Muscle layer of colon (tissue), 2 donors: Measurements from ENCODE around the gene MYMK.

Source experiments
- H3K27ac ChIP-seq: one replicate; pipeline ENCODE4 v1.7.0; 2013; ENCODE audit warnings: low read depth, mild to moderate bottlenecking, low read length, moderate library complexity
- H3K27me3 ChIP-seq, 2 donors: one replicate each; pipeline ENCODE4 v1.7.0; 2013; ENCODE audit warnings: low read length in 2 of 2, mild to moderate bottlenecking in 2 of 2; ENCODE audit not compliant: insufficient read depth in 2 of 2, control insufficient read depth in 1 of 2
- H3K36me3 ChIP-seq: one replicate; pipeline ENCODE4 v1.7.0; 2013; ENCODE audit warnings: mild to moderate bottlenecking, low read length; ENCODE audit not compliant: insufficient read depth
- H3K4me1 ChIP-seq: one replicate; pipeline ENCODE4 v1.7.0; 2013; ENCODE audit warnings: mild to moderate bottlenecking, low read length; ENCODE audit not compliant: insufficient read depth
- H3K4me3 ChIP-seq, 2 donors: one replicate each; pipeline ENCODE4 v1.7.0; 2013; ENCODE audit warnings: low read length in 2 of 2, low read depth in 1 of 2, mild to moderate bottlenecking in 1 of 2, moderate library complexity in 1 of 2
- H3K9ac ChIP-seq: one replicate; pipeline ENCODE4 v1.7.0; 2013; ENCODE audit warnings: low read length
- H3K9me3 ChIP-seq: one replicate; pipeline ENCODE4 v1.7.0; 2013; ENCODE audit warnings: mild to moderate bottlenecking, low read length
- donor health status: abdominal sarcoma.
- donor health status: Adenocarcinoma of cecum.

The MYMK gene

DNA sequence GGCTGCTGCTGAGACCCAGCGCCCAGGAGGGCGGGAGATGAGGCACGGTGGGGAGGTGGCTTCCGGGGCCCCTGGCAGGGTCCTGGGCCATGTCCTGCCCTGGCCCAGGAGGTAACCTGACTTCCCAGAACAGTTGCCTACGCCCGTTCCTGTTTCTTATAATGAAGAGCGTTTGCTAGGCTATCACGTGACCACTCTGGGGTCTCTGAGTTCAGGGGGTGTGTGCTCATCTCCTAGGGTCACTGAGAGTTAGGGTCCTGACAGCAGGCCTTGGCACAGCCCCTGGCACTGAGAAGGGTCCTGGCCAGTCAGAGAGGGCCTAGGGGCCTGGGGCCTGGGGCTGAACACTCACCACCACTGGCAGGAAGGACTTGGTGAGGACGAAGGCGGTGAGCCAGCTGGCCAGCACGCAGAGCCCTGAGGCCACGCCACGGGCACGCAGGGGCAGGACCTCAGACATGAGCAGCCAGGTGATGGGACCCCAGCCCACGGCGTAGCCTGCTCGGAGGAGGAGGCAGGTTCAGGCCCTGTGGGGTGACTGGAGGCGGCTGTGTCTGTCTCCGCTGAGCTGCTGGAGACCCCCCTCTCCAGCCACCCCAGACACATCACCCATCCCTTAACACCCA is 51.9 kb downstream of the MYMK start:
- Histone ChIP-seq H3K27me3 (no peaks in the 10 kb centered on the region), H3K4me1 (no peaks in the 10 kb centered on the region), H3K27ac (no peak overlapping the region), H3K36me3 (no peaks in the 10 kb centered on the region), H3K9me3 (no peaks in the 10 kb centered on the region), H3K4me3 (no peak overlapping the region), H3K9ac (no peak overlapping the region)

DNA sequence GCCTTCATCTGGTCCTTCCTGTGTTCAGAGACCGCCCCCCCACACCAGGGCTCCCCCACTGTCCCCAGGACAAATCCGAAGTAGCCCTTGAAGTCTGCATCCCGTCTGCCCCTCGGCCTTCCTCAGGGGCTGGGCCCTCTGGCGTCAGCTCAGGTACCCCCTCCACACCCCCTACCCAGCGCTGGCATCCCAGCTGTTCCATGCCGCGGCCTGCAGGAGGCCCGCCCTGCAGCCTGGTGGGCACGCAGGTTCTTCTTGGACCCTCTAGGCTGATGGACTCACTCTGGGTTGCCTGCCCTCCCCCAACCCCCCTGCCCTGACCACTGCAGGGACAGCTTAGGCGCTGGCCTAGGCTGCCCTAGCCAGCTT is 52.5 kb downstream of the MYMK start:
- Histone ChIP-seq H3K4me1 (no peaks in the 10 kb centered on the region), H3K36me3 (no peaks in the 10 kb centered on the region), H3K27ac (no peak overlapping the region)

DNA sequence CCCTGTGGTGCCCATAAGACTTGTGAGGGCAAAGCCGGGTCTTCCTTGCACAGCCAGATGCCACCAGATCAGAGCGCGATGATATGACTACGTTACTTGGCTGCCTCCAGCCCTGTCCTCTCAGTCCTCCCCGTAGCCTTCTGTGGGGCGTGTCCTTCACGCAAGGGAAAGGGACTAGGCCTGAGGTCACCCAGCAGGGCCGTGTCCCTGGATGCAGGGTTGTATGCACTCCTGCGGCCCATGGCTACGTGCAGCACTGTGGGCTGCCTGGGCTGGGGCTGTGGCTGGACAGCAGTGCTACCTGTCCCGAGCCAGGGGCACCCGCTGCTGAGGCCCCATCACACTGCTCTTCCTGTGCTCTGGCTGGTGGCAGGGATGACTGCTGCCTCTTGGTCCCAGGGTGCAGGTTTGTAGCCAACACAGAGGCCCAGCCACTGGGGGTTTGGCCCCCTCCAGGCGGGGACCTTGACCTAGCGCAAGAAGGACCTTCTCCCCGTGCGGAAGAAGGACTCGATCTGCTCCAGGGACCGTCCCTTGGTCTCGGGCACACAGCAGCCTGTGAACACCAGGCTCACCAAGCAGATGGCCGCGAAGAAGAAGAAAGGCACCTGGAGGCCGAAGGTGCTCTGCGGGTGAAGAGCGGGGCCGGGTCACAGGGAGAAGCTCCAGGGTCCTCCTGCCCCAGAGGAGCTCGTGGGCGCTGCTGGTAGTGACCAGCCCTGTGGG is 53.0 kb downstream of the MYMK start:
- Histone ChIP-seq H3K27me3 (no peaks in the 10 kb centered on the region), H3K4me1 (no peaks in the 10 kb centered on the region), H3K36me3 (no peaks in the 10 kb centered on the region), H3K27ac (no peak overlapping the region), H3K4me3 (no peak overlapping the region), H3K9me3 (no peaks in the 10 kb centered on the region), H3K9ac (no peak overlapping the region)

More for the DNA sequence above, 52.5 kb downstream of the MYMK start:
- no peak overlapping the region for H3K4me3 ChIP-seq
- no peaks in the 10 kb centered on the region for H3K27me3 ChIP-seq
- no peak overlapping the region for H3K9ac ChIP-seq
- H3K9me3 ChIP-seq, result no peaks in the 10 kb centered on the region

DNA sequence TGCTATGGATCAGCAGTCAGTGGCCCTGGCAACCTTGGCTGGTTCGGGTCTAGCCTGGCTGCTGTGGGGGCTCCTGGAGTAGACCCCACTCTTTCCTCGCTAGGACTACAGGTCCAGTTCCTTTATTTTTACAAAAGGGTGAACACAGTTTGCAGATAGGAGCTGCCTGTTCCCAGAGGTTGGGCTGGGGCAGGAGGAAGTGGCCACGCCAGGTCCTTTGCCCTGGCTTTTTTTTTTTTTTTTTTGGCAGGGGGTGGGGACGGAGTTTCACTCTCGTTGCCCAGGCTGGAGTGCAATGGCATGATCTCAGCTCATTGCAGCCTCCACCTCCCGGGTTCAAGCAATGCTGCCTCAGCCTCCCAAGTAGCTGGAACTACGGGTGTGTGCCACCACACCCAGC is 53.8 kb downstream of the MYMK start:
- H3K36me3 ChIP-seq, result no peaks in the 10 kb centered on the region
- H3K4me3 ChIP-seq, result no peak overlapping the region
- no peaks in the 10 kb centered on the region for H3K27me3 ChIP-seq
- H3K4me1 ChIP-seq, result no peaks in the 10 kb centered on the region
- H3K9me3 ChIP-seq, result no peaks in the 10 kb centered on the region
- no peak overlapping the region for H3K27ac ChIP-seq
- H3K9ac ChIP-seq, result no peak overlapping the region

DNA sequence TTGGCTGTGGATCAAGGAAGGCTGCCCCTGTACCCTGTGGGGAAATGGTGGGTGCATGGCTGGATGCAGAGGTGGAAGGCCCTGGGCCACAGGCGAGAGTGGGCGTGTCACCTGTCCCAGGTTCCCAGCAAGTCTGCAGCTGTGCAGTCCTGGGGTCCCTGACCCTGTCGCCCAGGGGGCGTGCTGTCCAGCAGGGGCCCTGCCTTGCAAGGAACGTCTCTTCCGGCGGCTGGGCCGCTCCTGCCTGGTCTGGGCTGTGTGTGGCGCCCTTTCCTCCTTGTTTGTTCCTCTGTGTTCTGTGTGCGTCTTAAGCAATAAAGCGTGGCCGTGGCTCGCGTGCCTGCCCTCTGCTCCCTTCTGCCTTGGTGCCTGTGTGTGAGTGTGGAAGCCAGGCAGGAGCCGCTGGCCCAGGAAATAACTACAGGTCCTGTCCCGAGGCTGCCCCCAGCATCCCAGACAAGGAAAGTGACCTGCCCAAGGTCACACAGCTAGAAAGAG is 54.3 kb downstream of the MYMK start:
- H3K27ac ChIP-seq, result no peak overlapping the region
- no peak overlapping the region for H3K4me3 ChIP-seq
- no peaks in the 10 kb centered on the region for H3K27me3 ChIP-seq
- H3K9ac ChIP-seq, result no peak overlapping the region
- no peaks in the 10 kb centered on the region for H3K4me1 ChIP-seq
- H3K9me3 ChIP-seq, result no peaks in the 10 kb centered on the region
- H3K36me3 ChIP-seq, result no peaks in the 10 kb centered on the region

DNA sequence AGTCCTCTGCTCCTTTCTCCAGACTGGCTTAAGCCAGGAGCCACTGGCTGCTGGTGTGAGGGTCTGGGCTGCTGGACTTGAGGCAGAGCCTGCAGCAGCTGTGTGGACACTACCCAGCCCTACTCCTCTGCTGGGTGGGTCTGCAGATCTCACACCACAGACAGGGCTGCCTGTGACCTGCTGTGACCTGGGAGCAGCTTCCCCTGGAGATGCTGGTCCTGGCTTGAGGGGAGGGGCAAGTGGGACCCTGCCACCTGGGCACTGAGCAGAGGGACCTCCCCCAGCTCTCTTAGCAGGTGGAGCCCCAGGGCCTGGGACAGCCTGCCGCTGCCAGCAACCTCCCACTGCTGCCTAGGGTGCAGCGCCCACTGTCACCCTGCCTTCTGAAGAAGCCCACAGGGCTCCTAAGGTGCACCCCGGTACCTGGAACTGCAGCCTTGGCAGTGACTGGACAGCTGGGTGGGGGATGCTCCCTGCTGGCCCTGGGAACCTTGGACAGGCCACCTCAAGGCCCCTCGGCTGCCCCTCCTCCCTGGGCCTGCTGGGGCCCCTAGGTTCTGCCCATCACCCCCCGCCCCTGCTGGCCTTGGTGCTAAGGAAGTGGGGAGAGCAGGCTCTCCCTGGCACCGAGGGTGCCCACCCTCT is 55.9 kb downstream of the MYMK start:
- H3K36me3 ChIP-seq, result no peaks in the 10 kb centered on the region
- H3K4me3 ChIP-seq, result no peak overlapping the region
- H3K9ac ChIP-seq, result no peak overlapping the region
- H3K27ac ChIP-seq, result no peak overlapping the region
- H3K4me1 ChIP-seq, result no peaks in the 10 kb centered on the region
- H3K27me3 ChIP-seq, result no peaks in the 10 kb centered on the region
- no peaks in the 10 kb centered on the region for H3K9me3 ChIP-seq

DNA sequence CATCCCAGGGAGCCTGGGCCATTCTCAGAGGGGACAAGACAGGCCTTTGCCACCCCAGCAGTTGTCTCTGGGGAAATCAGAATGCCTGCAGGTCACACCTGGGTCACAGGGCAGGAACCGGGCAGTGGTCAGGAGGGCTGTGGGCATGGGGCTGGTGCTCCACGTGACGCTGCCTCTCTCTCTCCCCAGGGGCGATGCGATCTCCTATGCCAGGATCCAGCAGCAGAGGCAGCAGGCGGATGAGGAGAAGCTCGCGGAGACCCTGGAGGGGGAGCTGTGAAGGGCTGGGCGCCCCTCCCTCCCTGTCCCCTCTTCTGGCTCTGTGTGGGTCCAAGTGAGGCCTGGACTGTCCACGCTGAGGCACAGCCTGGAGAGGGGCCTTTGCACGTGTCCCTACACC is 56.4 kb downstream of the MYMK start:
- no peaks in the 10 kb centered on the region for H3K4me1 ChIP-seq
- no peaks in the 10 kb centered on the region for H3K27me3 ChIP-seq
- H3K9me3 ChIP-seq, result no peaks in the 10 kb centered on the region
- no peak overlapping the region for H3K9ac ChIP-seq
- no peaks in the 10 kb centered on the region for H3K36me3 ChIP-seq
- no peak overlapping the region for H3K27ac ChIP-seq
- H3K4me3 ChIP-seq, result no peak overlapping the region

DNA sequence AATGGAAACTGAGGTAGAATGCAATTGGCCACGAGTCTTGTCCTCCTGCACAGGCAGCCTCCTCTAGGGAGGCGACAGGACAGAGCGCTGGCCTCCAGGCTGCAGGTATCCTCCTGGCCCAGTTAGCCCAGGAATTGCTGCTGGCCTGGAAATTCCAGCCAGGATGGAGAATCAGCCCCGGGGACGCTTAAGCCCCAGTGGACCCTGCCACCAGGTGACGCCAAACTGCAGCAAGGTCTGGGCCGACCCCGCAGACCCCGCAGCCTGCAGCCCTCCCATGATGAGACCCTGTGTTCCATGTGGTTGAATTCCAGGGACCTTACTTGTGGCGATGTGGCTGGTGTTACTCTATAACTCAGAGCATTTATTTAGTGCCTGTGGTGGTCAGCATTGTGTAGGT is 57.7 kb downstream of the MYMK start:
- H3K27me3 ChIP-seq, result no peaks in the 10 kb centered on the region
- no peaks in the 10 kb centered on the region for H3K4me1 ChIP-seq
- H3K4me3 ChIP-seq, result no peak overlapping the region
- H3K9me3 ChIP-seq, result no peaks in the 10 kb centered on the region
- H3K36me3 ChIP-seq, result no peaks in the 10 kb centered on the region
- no peak overlapping the region for H3K9ac ChIP-seq
- H3K27ac ChIP-seq, result no peak overlapping the region

DNA sequence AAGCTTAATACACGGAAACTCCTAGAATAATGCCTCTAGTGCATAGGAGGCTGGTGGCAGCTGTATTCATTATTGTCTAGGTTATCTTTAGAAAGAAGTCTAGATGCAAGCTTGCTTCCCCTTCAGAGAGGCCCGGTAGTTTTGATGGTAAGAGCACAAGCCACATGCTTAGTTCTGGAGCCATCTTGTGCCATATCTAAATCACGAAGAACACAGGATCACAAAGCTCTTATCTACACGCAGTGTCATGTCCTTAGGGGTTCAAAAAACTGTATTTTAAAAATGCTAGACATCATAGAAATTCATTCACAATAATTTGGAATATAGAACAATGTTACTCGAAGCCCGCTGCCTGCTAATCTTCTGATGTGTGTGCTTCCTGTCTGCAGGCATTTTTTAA is 58.8 kb downstream of the MYMK start:
- Histone ChIP-seq H3K9me3 (no peaks in the 10 kb centered on the region), H3K4me1 (peaks cover 4% of the 10 kb centered on the region), H3K27me3 (no peaks in the 10 kb centered on the region), H3K27ac (no peak overlapping the region), H3K36me3 (no peaks in the 10 kb centered on the region), H3K4me3 (no peak overlapping the region), H3K9ac (no peak overlapping the region)

DNA sequence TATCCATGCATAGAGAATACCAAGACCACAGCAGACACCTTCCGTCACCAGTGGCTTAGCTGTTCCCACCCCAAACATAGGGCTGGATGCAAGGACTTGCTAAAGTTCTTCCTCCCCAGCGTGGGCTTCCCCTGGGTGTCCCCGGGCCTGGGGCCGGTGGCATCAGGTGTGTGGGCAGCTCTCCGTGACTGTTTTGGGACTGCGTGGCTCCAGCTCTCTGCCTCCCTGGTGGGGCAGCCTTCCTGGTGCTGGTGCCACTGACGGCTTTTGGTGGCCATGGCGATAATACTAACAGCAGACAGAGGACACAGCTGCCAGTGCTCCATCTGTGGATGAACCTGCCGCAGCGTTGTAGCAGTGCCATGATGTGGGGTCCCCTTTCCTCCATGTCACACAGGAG is 60.1 kb downstream of the MYMK start:
- Histone ChIP-seq H3K36me3 (no peaks in the 10 kb centered on the region), H3K27me3 (no peaks in the 10 kb centered on the region), H3K9me3 (no peaks in the 10 kb centered on the region), H3K4me1 (peaks cover 9% of the 10 kb centered on the region), H3K4me3 (no peak overlapping the region), H3K27ac (no peak overlapping the region), H3K9ac (no peak overlapping the region)
